PC-9 (cell line): ENCODE data around the gene SLIT1.

ENCODE experiments used
- EZH2 ChIP-seq: fragments of 200-600 bp; sonication (generic); IDR thresholded peaks from 2 replicates; pipeline ENCODE4 v1.8.0; 2017; ENCODE audit warnings: antibody characterized with exemption, low read depth
- TF ChIP-seq, protein P1 (sequence below): fragments of 200-600 bp; sonication (generic); conservative IDR thresholded peaks from 2 replicates; pipeline ENCODE4 v1.6.1; 2017; ENCODE audit warnings: mixed run types, antibody characterized with exemption, mild to moderate bottlenecking, moderate library complexity

DNA sequence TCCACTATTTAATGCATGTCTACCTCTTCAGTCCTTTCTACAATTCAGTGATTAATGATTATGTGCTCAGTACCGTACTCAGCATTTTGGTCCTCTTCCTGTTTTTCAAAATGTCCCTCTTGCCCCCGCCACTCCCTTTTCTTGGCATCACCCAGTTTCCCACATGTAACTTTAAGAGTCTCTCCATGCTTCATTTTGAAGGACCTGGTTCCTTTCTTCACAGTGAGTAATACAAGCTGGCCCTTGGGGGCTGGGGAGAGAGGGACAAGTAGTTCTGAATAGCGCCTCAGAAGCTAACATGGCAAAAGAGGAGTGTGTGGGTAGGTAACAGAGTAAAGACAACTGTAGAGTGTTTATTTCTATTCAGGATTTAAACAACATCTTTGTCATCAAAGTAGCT is 34.6 kb upstream of the SLIT1 start:
- TF ChIP-seq, protein P1, sequence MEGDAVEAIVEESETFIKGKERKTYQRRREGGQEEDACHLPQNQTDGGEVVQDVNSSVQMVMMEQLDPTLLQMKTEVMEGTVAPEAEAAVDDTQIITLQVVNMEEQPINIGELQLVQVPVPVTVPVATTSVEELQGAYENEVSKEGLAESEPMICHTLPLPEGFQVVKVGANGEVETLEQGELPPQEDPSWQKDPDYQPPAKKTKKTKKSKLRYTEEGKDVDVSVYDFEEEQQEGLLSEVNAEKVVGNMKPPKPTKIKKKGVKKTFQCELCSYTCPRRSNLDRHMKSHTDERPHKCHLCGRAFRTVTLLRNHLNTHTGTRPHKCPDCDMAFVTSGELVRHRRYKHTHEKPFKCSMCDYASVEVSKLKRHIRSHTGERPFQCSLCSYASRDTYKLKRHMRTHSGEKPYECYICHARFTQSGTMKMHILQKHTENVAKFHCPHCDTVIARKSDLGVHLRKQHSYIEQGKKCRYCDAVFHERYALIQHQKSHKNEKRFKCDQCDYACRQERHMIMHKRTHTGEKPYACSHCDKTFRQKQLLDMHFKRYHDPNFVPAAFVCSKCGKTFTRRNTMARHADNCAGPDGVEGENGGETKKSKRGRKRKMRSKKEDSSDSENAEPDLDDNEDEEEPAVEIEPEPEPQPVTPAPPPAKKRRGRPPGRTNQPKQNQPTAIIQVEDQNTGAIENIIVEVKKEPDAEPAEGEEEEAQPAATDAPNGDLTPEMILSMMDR = no peak
- TF ChIP-seq EZH2 = no peak
